HG03108 (cell line): ENCODE results near the gene DPPA5.
"Not testable (repeated sequence)": the region's sequence is repeated elsewhere in the genome, so short reads cannot be mapped to it uniquely, and the experiment has no call there.

ENCODE experiments used
- ATAC-seq: cut with Tn5 transposase; IDR thresholded peaks from one replicate; pipeline ENCODE4 v1.9.1; 2021; ENCODE audit warnings: moderate library complexity; ENCODE audit not compliant: unreplicated experiment

Gene DPPA5, protein sequence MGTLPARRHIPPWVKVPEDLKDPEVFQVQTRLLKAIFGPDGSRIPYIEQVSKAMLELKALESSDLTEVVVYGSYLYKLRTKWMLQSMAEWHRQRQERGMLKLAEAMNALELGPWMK

DNA sequence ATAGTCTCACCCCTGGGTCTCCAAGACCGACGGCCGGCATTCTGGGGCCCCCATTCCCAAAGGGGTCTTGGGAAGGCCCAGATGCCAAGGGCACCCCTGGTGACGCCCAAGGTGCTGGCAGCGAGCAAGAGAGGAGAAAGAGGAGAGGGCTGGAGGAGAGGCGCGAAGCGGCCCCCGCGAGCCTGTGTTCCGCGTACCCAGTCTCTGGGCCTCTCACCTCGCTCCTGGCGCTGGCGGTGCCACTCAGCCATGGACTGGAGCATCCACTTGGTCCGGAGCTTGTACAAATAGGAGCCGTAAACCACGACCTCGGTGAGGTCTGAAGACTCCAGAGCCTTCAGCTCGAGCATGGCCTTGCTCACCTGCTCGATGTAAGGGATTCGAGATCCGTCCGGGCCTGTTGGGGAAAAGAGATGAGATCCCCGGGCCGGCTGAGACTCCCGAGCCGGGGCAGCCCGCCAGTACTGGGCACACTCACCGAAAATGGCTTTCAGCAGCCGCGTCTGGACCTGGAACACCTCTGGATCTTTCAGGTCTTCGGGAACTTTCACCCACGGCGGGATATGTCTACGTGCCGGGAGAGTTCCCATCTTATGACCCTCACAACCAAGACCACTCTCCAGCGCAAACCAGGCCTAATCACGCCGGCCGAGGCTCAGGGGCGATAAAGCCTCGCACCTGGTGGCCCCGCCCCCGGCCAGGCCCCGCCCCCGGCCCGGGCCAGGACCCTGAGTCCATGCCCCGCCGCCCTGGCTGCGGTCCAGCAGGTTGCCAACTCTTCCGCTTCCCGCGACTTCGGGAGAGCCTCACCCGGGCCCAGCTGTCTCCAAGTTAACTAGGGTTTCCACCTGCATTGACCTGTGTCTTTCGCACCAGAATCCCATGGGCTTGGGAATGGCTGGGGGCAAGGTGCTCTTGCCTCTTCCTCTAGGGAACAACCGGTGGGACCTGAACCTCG, at the start of gene DPPA5:
Gene DPPA5, minus strand, starts transcription at position 641 of the 958 bp plus-strand sequence. Its CDS starts 51 bp downstream, at position 590.
- no peak for ATAC-seq

DNA sequence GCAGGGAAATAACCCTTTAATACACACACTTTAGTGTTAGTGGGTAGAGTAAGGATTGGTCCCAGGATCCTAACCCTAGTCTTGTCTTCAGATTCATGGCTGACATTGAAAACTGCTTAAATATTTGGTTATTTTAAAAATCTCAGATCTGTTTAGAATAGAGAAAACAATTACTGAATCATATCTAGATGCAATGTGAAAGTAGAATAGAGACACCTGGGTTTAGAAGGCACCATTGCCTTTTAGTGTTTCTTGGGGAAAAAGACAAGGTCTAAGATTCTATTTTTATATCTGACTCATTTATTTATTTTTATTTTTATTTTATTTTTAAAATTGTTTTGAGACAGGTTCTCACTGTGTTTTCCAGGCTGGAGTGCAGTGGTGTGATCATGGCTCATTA, 46.6 kb upstream of the DPPA5 start:
- no peak for ATAC-seq

DNA sequence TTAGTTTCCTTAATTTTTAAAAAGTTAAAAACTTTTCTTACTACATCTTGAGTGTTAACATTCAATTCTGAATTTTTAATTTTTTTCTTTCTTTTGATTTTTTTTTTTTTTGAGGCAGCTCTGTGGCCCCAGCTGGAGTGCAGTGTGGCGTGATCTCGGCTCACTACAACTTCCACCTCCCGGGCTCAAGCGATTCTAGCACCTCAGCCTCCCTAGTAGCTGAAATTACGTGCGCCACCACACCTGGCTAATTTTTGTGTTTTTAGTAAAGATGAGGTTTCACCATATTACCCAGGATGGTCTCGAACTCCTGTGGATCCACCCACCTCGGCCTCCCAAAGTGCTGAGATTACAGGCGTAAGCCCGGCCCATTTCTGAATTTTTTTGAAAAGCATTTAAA, 41.8 kb upstream of the DPPA5 start:
- ATAC-seq, result no peak

DNA sequence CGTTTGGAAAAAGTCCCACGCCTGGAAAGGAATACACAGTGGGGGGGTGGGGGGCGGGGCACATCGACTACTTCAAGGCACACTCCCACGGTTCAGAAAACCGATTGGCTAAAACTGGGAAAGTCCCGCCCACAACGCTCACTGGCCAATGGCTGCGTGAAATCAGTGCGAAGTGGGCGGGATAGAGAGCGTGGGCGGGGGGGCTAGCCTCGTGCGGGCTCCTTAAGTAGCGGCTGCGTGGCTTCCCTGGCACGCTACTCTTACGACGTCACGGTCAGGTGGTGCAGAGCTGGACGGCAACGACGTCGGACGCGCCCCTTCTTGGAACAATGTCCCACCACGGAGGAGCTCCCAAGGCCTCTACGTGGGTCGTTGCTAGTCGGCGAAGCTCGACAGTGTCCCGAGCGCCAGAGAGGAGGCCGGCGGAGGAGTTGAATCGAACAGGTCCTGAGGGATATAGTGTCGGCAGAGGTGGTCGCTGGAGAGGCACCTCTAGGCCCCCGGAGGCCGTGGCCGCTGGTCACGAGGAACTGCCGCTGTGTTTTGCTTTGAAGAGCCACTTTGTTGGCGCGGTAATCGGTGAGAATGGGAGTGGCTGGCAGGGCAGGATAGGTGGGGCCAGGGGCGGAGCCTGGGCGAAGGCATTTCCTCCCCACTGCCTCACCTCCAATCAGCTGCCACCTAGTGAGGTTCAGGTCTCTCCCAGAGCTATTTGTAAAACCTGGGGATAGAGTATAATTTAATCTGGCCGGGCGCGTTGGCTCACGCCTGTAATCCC, 40.7 kb upstream of the DPPA5 start, which contains the start of gene DDX43:
Gene DDX43, plus strand, starts transcription at position 252 of the 778 bp plus-strand sequence. Its CDS starts 78 bp downstream, at position 330.
- no peak for ATAC-seq

DNA sequence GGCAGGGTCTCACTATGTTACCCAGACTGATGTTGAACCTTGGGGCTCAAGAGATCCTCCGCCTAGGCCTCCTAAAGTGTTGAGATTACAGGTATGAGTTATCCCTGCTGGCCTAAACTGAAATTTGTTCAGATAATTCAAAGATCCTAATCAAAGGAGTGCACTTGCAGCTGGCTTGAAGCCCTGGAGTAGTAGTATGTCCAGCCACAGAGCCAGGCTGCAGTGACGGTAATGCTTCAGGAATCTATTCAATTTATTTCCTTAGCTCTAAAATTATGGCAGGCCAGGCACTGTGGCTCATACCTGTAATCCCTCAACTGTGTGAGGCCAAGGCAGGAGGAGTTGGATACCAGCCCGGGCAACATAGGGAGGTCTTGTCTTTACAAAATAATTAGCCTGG, 39.2 kb upstream of the DPPA5 start:
- no peak for ATAC-seq

DNA sequence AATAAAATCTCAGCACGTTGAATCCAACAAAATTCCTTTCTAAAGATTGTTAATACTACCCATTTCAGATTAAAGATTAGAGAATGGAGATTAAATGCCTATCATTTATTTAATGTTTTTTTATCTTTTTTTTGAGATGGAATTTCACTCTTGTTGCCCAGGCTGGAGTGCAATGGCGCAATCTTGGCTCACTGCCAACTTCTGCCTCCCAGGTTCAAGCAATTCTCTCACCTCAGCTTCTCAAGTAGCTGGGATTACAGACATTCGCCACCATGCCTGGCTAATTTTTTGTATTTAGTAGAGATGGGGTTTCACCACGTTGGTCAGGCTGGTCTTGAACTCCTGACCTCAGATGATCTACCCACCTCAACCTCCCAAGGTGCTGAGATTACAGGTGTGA, 38.1 kb upstream of the DPPA5 start:
- not testable (repeated sequence) for ATAC-seq

DNA sequence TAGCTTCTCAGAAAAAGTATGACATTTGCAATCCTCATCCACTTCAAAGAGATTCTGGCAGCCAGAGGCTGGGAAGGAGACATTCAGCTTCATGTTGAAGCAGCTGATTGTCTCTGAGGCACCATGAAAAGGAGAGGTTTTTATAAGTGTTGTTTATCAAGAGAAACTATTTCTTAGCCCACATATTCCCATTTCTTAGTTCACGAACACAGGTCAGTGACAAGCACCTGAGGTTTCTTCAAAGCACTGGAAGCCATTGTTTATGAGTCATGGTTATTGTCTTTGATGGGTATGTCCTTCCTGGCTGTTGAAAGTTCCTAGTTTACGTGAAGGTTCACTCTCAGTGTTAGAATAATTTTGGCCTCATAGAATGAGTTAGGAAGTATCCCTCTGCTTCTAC, 37.6 kb upstream of the DPPA5 start:
- ATAC-seq, result no peak

DNA sequence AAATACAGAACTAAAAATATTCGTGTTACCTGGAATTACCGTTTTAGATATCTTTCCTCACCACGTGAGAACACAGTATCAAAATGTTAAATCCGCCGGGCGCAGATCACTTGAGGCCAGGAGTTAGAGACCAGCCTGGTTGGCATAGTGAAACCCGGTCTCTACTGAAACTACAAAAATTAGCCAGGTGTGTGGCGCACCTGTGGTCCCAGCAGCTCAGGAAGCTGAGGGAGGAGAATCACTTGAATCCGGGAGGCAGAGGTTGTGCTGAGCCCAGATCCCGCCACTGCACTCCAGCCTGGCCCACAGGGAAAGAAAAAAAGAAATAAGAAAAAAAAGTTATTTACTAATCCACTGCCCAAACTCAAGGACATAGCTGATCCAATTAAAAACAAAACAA, 35.8 kb upstream of the DPPA5 start:
- ATAC-seq, result no peak

DNA sequence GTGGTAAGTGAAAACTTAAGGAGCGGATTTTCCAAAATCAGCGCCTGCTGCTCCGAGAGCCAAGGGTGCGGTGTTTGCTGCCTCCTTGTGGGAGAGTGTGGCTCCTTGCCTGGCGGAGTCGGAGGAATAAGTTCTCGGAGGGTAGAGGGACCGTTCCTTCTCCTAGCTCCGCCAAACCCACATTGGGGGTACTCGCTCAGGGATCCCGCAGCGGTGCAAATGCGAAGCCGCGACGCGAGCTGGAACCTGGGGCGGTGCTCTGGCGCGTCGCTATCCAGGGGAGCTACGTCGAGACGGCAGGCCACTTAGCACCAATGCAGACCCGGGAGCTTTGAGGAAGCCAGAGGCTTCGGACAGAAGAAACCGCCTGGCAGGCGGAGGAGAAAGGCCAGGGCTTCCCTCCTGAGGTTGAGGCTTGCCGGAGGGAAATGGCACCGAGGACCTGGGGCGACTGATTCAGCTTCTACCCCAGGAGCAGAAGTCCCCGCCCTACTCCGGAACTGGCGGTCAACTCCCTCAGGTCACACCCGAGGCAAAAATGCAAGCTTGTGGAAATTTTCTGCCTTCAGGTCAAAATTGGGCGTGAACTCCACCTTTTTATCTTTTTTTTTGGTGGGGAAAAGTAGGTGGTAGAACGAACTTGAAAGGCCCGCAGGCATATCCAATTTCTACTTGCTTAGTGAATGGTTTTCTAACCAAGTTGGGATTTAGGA, 34.9 kb upstream of the DPPA5 start:
- peak; percentile 66 for ATAC-seq

DNA sequence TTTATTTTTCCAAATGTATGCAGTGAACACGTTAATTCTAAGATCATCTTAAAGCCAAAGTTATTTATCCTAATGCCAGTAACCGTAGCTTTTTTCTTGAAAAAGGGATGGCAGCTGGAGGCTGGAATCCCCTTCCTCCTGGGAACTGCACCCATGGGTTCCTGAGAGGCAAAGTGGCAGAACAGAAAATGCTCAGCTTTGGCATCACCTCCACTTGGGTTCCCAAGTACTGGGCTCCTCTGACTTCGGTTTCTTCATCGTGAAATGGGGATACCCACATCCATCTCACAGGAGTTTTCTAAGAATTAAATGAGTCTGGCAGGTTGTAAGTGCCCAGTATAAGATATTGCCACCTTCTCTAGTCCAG, 34.3 kb upstream of the DPPA5 start:
- ATAC-seq, result peak; percentile 19

DNA sequence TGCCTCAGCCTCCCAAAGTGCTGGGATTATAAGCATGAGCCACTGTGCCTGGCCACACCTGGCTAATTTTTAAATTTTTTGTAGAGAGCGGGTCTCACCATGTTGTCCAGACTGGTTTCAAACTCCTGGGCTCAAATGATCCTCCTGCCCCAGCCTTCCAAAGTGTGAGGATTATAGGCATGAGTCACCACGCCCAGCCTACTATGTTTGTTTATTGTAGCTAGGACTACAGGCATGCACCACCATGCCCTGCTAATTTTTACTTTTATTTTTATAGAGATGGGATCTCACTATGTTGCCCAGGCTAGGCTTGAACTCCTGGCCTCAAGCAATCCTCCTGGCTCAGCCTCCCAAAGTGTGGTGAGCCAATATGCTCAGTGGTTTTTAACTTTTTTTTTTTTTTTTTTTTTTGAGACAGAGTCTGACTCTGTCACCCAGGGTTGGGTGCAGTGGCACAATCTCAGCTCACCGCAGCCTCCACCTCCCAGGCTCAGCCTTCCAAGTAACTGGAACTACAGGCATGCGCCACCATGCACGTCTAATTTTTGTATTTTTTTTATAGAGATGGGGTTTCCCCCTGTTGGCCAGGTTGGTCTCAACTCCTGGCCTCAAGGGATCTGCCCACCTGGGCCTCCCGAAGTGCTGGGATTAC, 28.5 kb upstream of the DPPA5 start:
- ATAC-seq, result no peak

DNA sequence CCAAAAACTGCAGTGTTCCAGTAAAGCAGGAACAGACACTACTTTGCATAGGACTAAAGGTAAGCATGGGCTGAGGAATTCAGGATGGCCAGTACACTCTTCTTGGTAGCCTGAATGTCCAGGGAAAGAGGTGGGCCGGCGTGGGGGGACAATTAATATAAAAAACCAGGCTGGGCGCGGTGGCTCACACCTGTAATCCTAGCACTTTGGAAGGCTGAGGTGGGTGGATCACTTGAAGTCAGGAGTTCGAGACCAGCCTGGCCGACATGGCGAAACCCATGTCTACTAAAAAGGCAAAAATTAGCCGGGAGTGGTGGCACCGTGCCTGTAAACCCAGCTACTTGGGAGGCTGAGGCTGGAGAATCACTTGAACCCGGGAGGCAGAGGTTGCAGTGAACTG, 27.5 kb upstream of the DPPA5 start:
- ATAC-seq, result not testable (repeated sequence)

DNA sequence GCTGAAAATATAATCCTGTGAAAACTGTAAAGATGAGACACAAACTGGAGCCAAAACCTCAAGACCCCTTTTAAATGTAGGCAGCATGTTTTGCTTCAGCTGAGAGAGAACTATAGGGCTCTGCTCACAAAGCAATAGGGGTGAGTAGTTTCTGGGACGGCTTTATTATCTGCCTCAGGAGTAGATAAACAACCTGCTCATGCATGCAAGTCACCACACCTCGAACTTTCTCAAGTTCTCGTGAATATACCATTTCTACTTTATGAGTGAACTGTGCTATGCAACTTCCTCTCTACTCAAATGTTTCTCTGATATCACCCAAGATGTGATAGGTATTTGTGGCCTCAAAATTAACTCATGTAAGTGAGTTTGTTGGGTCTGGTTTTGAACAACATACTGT, 23.1 kb upstream of the DPPA5 start:
- ATAC-seq, result no peak

DNA sequence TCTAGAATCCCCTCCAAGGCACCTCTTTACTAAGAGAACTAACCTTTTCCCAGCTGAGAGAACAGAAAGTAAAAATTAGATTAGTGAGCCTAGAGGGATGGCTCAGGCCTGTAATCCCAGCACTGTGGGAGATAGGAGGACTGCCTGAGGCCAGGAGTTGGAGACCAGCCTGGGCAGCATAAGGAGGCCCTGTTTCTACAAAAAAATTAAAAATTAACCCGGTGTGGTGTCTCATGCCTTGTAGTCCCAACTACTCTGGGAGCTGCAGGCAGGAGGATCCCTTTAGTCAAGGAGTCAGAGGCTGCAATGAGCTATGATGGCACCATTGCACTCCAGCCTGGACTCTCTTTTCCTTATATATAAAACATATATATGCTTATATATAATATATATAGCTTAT, 21.1 kb upstream of the DPPA5 start:
- no peak for ATAC-seq

DNA sequence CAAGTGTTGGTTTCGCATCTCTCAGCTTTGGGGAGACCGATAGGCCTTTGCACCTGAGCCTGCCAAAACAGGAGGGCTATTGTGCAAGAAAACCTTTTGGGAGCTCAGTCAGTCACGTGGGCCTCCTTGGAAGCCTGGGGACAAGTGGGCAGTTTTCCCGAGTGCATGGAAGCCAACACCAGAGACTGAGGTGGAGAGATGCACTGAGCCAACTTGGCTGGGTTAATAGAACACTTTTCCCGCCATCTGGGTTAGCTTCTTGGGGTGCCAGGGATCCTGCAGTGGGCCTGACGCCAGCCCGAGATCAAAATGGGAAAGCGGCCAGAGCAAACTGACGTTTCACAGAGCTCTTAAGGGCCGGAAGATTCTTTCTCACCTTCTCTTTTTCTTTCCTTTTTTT, 18.4 kb upstream of the DPPA5 start:
- ATAC-seq, result no peak

DNA sequence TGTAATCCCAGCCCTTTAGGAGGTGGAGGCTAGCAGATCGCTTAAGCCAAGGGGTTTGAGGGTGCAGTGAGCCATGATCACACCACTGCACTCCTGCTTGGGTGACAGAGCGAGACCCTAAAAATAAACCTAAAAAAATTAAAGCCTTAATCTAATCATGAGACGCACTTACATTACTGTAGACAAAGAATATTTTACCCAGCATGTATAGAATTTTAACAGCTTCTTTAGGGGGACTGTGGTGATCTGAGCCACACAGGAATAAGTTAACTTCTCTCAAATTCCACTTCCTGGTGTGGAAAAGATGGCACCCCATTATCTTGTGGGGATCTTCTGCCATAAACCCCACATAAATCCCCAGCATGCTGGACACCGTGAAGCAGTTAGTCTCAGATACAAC, 17.9 kb upstream of the DPPA5 start:
- no peak for ATAC-seq

DNA sequence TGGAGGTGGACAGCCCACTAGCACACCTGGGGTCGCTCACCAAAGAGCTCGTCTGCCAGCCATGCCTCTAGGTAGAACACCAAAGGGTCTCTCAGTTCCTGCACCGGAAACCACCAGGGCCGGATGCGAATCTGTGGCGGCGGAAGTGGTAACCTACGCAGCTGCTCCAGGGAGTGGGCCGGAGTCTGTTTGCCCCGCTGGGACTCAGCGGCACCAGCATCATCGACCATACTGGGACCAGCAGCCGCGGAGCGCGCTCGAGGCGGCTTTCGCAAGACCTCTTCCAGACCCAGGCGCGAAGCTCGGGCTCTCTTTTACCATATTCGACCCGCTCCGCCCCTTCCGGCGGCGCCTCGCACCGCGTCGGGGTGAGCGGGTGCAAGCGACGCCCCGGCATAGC, 15.5 kb upstream of the DPPA5 start, which contains the start of gene OOEP:
Gene OOEP, minus strand, starts transcription at position 335 of the 400 bp plus-strand sequence. Its CDS starts 105 bp downstream, at position 230.
- ATAC-seq, result no peak

DNA sequence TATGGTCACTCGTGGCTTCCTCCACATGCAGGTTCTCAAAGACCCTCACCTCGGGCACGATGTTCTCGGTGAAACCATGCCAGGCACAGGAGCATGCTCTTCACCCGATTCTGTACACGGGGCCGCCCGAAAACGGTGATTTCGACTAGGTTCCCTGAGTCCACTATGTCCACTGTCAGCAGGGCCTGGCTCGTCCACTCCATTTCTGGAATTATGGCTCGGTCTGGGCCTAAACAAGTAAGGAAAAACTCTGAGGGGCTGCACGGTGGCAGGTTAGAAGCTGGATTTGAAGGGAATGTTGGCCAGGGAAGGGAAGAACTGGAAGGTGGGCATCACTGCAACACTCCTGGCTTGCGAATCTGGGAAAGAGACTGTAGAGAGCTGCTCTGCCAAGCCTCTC, 15.1 kb upstream of the DPPA5 start:
- no peak for ATAC-seq

DNA sequence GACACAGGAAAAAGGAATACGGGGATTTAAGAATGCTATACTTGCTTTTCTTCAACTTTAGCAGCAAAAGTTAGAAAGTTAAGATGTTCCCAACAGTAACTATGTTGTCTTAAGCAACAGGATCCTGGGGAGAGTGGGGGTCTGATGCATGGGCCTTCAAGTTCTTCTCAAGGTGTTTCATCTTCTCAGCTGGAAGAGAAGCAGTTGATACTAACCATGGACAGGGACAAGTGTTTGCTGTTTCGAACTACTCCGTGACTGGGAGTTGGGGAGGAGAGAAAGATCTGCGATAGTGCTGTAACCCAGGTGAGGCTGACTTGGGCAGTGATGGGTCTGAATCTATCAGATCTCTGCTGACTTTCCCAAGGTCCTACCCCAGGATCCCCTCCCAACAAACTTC, 14.6 kb upstream of the DPPA5 start:
- no peak for ATAC-seq

DNA sequence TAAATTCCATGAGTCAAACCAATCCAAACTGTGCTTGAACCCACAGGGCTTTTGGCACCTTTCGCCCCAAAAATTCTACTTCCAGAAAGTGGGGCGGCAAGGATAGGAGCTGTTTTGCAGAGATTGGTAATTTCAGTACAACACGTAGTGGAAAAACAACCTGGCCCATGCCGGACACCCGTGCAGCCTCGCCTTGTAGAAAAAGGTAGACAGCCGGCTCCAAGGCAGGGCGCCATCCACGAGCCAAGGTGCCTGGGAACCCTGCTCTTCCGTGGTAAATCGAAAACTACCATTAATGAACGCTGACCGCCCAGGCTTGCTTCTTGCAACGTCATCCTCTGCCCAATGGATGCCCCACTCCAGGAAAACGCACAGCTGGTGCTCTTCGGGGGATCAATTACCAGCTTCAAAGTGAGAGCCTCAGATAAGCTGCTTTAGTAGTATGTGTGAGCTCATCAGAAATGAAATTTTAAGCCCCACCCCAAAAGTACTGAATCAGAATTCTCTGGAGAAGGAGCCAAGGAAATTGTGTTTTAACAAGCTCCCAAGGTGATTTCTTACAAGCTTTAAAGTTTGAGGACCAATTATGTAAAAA, 13.8 kb upstream of the DPPA5 start:
- ATAC-seq, result no peak
